DOHH2 (cell line): ENCODE results near the gene TMED4.
"Not testable (repeated sequence)": the region's sequence is repeated elsewhere in the genome, so short reads cannot be mapped to it uniquely, and the experiment has no call there.

ENCODE experiments used
- H3F3A ChIP-seq: fragments of 200-600 bp; sonication (generic), shearing (Covaris generic); 2 replicates; pipeline ENCODE4 v1.6.0; 2016; ENCODE audit warnings: antibody characterized with exemption, mild to moderate bottlenecking; ENCODE audit not compliant: control insufficient read depth, insufficient read depth
- H3K27ac ChIP-seq: fragments of 200-600 bp; sonication (generic); 2 replicates; pipeline ENCODE4 v1.5.1; 2014; ENCODE audit warnings: low read depth, mild to moderate bottlenecking, low read length, moderate library complexity
- H3K27me3 ChIP-seq: fragments of 200-600 bp; sonication (generic); 2 replicates; pipeline ENCODE4 v1.6.1; 2014; ENCODE audit warnings: mild to moderate bottlenecking, low read length, mixed read lengths; ENCODE audit not compliant: control insufficient read depth
- H3K36me3 ChIP-seq: fragments of 200-600 bp; sonication (generic); 2 replicates; pipeline ENCODE4 v1.6.1; 2014; ENCODE audit warnings: mild to moderate bottlenecking, low read length, moderate library complexity, mixed read lengths; ENCODE audit not compliant: control insufficient read depth
- H3K4me1 ChIP-seq: fragments of 200-600 bp; sonication (generic); 2 replicates; pipeline ENCODE4 v1.6.1; 2014; ENCODE audit warnings: mild to moderate bottlenecking, low read length, mixed read lengths; ENCODE audit not compliant: control insufficient read depth
- H3K4me2 ChIP-seq: fragments of 200-600 bp; sonication (generic); 2 replicates; pipeline ENCODE4 v1.6.0; 2014; ENCODE audit warnings: mild to moderate bottlenecking, low read length, moderate library complexity
- H3K4me3 ChIP-seq: fragments of 200-600 bp; sonication (generic); 2 replicates; pipeline ENCODE4 v1.5.1; 2014; ENCODE audit warnings: mild to moderate bottlenecking, low read length, mixed read lengths
- H3K79me2 ChIP-seq: fragments of 200-600 bp; sonication (generic); 2 replicates; pipeline ENCODE4 v1.6.1; 2014; ENCODE audit warnings: mild to moderate bottlenecking, low read length, mixed read lengths; ENCODE audit not compliant: control insufficient read depth
- H3K9me2 ChIP-seq: fragments of 200-600 bp; sonication (generic); replicated peaks from 2 replicates; pipeline ENCODE4 v1.6.1; 2014; ENCODE audit warnings: mild to moderate bottlenecking, low read length, mixed read lengths; ENCODE audit not compliant: control insufficient read depth
- H3K9me3 ChIP-seq: fragments of 200-600 bp; sonication (generic); 2 replicates; pipeline ENCODE4 v1.6.1; 2014; ENCODE audit warnings: antibody characterized with exemption, low read length, mixed read lengths; ENCODE audit not compliant: control insufficient read depth, insufficient read depth
- H4K20me1 ChIP-seq: fragments of 200-600 bp; sonication (generic); 2 replicates; pipeline ENCODE4 v1.6.0; 2014; ENCODE audit warnings: low read depth, mild to moderate bottlenecking, antibody characterized with exemption, low read length, moderate library complexity; ENCODE audit not compliant: control insufficient read depth, insufficient read depth
- EZH2phosphoT487 ChIP-seq: fragments of 200-600 bp; sonication (generic); IDR thresholded peaks from 2 replicates; pipeline ENCODE4 v1.6.1; 2017; ENCODE audit warnings: borderline replicate concordance, mild to moderate bottlenecking, antibody characterized with exemption, low read length, moderate library complexity, mixed read lengths
- TF ChIP-seq, protein P1 (sequence below): fragments of 200-600 bp; sonication (generic); IDR thresholded peaks from one replicate; pipeline ENCODE4 v1.5.1; 2014; ENCODE audit warnings: antibody characterized with exemption, mild to moderate bottlenecking, low read depth, low read length; ENCODE audit not compliant: poor library complexity, severe bottlenecking

The TMED4 gene

DNA sequence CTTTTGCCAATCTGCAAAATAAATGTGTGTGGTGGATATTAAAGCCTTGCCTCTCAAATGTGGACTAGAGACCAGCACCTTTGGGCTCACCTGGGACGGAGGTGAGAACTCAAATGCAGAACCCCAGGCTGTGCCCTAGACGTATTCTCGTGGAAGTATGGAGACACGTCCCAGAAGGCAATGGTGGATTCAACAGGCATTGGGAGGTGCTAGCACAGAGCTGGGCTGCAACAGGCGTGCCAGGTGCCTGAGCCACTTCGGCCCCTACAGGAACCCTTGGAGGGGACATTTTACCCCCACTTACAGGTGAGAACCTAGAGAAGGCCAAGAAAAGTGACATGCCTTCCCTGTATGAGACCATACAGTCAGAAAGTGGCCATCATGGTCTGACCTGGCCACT is 20.6 kb downstream of the TMED4 start:
- peaks cover 24% of the 10 kb centered on the region for H3K36me3 ChIP-seq
- H3F3A ChIP-seq, result peaks cover 6% of the 10 kb centered on the region
- TF ChIP-seq, protein P1, sequence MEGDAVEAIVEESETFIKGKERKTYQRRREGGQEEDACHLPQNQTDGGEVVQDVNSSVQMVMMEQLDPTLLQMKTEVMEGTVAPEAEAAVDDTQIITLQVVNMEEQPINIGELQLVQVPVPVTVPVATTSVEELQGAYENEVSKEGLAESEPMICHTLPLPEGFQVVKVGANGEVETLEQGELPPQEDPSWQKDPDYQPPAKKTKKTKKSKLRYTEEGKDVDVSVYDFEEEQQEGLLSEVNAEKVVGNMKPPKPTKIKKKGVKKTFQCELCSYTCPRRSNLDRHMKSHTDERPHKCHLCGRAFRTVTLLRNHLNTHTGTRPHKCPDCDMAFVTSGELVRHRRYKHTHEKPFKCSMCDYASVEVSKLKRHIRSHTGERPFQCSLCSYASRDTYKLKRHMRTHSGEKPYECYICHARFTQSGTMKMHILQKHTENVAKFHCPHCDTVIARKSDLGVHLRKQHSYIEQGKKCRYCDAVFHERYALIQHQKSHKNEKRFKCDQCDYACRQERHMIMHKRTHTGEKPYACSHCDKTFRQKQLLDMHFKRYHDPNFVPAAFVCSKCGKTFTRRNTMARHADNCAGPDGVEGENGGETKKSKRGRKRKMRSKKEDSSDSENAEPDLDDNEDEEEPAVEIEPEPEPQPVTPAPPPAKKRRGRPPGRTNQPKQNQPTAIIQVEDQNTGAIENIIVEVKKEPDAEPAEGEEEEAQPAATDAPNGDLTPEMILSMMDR, result no peak
- TF ChIP-seq EZH2phosphoT487, result no peak
- H3K9me2 ChIP-seq, result no peaks in the 10 kb centered on the region
- peaks cover 10% of the 10 kb centered on the region for H3K79me2 ChIP-seq
- H3K27ac ChIP-seq, result no peak overlapping the region
- peaks cover 14% of the 10 kb centered on the region for H4K20me1 ChIP-seq
- H3K27me3 ChIP-seq, result 0 out of 2 replicates have a peak, but pooled peaks cover 6% of the 10 kb centered on the region
- H3K4me2 ChIP-seq, result no peak overlapping the region
- no peak overlapping the region for H3K4me3 ChIP-seq
- H3K9me3 ChIP-seq, result no peaks in the 10 kb centered on the region
- H3K4me1 ChIP-seq, result no peaks in the 10 kb centered on the region

DNA sequence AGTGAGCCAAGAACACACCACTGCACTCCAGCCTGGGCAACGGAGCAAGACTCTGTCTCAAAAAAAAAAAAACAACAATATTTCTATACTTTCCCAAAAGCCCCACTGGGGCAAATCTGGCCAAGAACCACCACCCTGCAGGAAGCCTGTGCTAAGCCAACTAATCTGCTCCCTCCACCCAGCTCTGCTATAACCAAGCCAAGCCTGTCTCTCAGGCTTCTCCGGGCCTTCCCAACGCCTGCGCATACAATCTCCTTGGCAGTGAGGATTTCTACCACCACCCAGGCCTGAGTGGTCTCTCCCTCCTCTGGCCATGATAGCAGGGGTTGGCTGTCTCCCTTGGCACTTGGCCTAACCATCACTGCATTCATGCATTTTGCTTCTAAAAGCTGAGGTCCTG is 22.5 kb downstream of the TMED4 start:
- Histone ChIP-seq H3K79me2 (no peaks in the 10 kb centered on the region), H3K27ac (no peak overlapping the region), H4K20me1 (peaks cover 4% of the 10 kb centered on the region), H3K4me1 (peaks cover 5% of the 10 kb centered on the region; the same call in 1 of the 2 replicates), H3K9me3 (no peaks in the 10 kb centered on the region), H3K4me3 (no peak overlapping the region), H3K9me2 (no peaks in the 10 kb centered on the region), H3K36me3 (peaks cover 6% of the 10 kb centered on the region), H3K4me2 (no peak overlapping the region), H3F3A (no peaks in the 10 kb centered on the region), H3K27me3 (0 out of 2 replicates have a peak, but pooled peaks cover 8% of the 10 kb centered on the region)
- no peak for TF ChIP-seq EZH2phosphoT487
- TF ChIP-seq, protein P1, result no peak

DNA sequence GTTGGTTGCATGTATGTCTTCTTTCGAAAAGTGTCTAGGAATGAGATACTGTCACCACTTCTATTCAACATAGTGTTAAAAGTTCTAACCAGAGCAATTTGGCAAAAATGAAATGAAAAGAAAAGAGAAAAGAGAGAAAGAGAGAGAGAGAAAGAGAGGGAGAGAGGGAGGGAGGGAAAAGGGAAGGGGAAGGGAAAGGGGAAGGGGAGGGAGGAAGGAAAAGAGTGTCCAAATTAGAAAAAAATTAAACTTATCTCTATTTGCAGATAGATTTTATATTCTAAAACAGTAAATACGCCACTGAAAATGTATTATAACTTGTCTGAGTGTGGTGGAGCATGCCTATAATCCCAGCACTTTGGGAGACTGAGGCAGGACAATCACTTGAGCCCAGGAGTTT is 24.5 kb downstream of the TMED4 start:
- no peaks in the 10 kb centered on the region for H3F3A ChIP-seq
- peaks cover 5% of the 10 kb centered on the region; the same call in 1 of the 2 replicates for H3K4me1 ChIP-seq
- TF ChIP-seq, protein P1, result no peak
- TF ChIP-seq EZH2phosphoT487, result no peak

DNA sequence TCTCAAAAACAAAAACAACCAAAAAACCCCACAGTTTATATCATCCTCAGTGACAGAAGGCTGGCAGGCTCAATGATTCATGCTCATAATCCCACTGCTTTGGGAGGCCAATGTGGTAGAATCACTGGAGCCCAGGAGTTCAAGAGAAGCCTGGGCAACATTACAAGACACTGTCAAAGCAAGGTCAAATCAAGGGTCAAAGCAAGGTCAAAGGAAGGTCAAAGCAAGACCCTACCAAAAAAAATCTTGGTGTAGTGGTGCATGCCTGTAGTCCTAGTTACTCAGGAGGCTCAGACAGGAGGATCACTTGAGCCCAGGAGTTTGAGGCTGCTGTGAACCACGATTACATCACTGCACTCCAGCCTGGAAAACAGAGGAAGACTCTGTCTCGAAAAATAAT is 26.7 kb downstream of the TMED4 start:
- H3K79me2 ChIP-seq, result no peaks in the 10 kb centered on the region
- no peak overlapping the region for H3K4me3 ChIP-seq
- no peaks in the 10 kb centered on the region for H4K20me1 ChIP-seq
- TF ChIP-seq, protein P1, result no peak
- no peak for TF ChIP-seq EZH2phosphoT487
- no peaks in the 10 kb centered on the region for H3K9me2 ChIP-seq
- H3F3A ChIP-seq, result no peaks in the 10 kb centered on the region
- H3K4me1 ChIP-seq, result peaks cover 5% of the 10 kb centered on the region; the same call in 1 of the 2 replicates
- H3K4me2 ChIP-seq, result no peak overlapping the region
- no peak overlapping the region for H3K27ac ChIP-seq
- no peaks in the 10 kb centered on the region for H3K9me3 ChIP-seq
- H3K27me3 ChIP-seq, result 0 out of 2 replicates have a peak, but pooled peaks cover 13% of the 10 kb centered on the region
- H3K36me3 ChIP-seq, result no peaks in the 10 kb centered on the region

More for the DNA sequence above, 24.5 kb downstream of the TMED4 start:
- Histone ChIP-seq H3K9me3 (no peaks in the 10 kb centered on the region), H4K20me1 (no peaks in the 10 kb centered on the region), H3K4me2 (no peak overlapping the region), H3K27ac (no peak overlapping the region), H3K4me3 (no peak overlapping the region), H3K79me2 (no peaks in the 10 kb centered on the region), H3K27me3 (0 out of 2 replicates have a peak, but pooled peaks cover 11% of the 10 kb centered on the region), H3K36me3 (no peaks in the 10 kb centered on the region), H3K9me2 (no peaks in the 10 kb centered on the region)

DNA sequence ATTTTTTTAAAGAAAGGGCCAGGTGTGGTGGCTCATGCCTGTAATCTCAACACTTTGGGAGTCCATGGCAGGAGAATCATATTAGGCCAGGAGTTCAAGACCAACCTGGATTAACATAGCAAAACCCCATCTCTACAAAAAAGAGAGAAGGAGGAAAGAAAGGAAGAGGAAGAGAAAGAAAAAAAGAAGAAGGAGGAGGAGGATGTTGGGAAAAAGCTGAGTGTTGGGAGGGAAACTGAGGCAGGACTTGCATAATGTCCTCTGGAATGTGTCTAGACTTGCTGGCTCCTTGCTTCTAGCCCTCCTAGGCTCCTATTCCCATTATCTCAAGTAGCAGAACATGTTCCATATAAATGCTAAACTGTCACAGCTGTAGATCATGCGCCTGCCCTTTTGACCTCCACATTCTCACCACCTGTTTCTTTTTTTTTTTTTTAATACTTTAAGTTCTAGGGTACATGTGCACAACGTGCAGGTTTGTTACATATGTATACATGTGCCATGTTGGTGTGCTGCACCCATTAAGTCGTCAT is 29.5 kb downstream of the TMED4 start:
- not testable (repeated sequence) for H3K4me1 ChIP-seq, H3K4me3 ChIP-seq, H4K20me1 ChIP-seq, H3K79me2 ChIP-seq, H3K9me2 ChIP-seq, H3F3A ChIP-seq, H3K36me3 ChIP-seq, H3K4me2 ChIP-seq, H3K27ac ChIP-seq, H3K9me3 ChIP-seq
- H3K27me3 ChIP-seq, result peaks cover 37% of the 10 kb centered on the region
